ENCODE data around the gene RHBDL3. TPM values are rescaled to one million over a fixed set of nuclear protein-coding genes. Genes with fewer than 3 reads are reported as not detected.

Gene RHBDL3
- polyA plus RNA-seq, 1 donor (not counting 4 experiments of a cell fraction or from before 2014, with no cell fraction given) = not detected

DNA sequence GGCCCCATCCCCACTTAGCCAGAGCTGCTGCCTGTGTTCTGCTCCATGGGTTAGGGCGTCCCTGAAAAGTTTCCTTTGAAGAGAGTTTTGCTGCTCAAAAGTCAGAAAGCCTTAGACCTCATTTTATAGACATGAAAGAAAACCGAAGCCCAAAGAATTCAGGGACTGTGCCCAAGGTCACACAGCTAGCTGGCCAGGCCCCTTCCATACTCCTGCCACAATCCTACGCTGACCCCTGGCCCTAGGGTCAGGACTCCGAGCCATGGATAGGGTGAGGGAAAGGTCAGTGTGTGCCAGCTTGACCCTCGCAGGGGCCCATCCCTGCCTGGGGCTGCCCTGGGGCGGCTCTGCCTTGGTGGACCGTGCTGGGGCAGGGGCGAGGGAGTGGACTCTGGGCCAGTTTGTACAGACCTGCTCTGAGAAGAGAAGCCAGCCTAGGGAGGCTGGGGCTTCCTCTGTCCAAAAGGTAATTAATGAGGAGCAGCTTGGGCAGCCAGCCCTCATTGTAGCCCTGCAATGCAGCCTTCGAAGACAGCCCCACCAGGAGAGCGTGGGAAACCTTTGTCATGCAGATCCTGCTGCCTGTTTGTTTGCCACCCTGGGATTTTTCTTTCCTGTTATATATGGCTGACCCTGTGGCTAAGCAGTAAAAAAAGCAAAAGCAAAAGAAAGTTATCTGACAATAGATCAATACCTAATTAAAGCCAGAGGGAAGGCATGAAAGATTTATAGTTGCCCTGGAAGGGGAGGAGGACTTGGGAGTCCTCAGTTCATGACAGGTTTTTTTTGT lies 37.4 kb downstream of the RHBDL3 start:
- Histone ChIP-seq H2AFZ (ENCODE audit: control insufficient read depth, low read length) (no peak overlapping the region), H3K4me2 (ENCODE audit: control insufficient read depth, extremely low read depth, insufficient read depth, low read depth, low read length) (no peak overlapping the region), H3K9me3 (ENCODE audit: control insufficient read depth, low read depth, low read length) (no peaks in the 10 kb centered on the region), H3K27me3 (ENCODE audit: control insufficient read depth, extremely low read depth, insufficient read depth, low read length) (peaks cover 5% of the 10 kb centered on the region), H3K9me1 (ENCODE audit: control insufficient read depth, extremely low read depth, insufficient read depth, low read length) (no peaks in the 10 kb centered on the region), H3K4me1 (ENCODE audit: control insufficient read depth, extremely low read depth, insufficient read depth, low read length) (no peaks in the 10 kb centered on the region), H3K79me2 (ENCODE audit: control insufficient read depth, insufficient read depth, low read length) (no peaks in the 10 kb centered on the region), H4K20me1 (ENCODE audit: control insufficient read depth, extremely low read depth, insufficient read depth, low read length) (no peaks in the 10 kb centered on the region), H3K9ac (ENCODE audit: control insufficient read depth, extremely low read depth, insufficient read depth, low read length) (no peak overlapping the region), H3K27ac (ENCODE audit: control insufficient read depth, insufficient read depth, low read length) (no peak overlapping the region), H3K4me3 (ENCODE audit: control insufficient read depth in 2 of 3, extremely low read depth in 1 of 3, insufficient read depth in 2 of 3, low read depth in 1 of 3, low read length in 3 of 3) (no peak overlapping the region), H3K36me3 (ENCODE audit: control insufficient read depth in 2 of 2, extremely low read depth in 1 of 2, insufficient read depth in 2 of 2, low read length in 2 of 2) (no peaks in the 10 kb centered on the region)
- DNase-seq (ENCODE audit: low read depth, low spot score) = no peak
- TF ChIP-seq, protein P1, sequence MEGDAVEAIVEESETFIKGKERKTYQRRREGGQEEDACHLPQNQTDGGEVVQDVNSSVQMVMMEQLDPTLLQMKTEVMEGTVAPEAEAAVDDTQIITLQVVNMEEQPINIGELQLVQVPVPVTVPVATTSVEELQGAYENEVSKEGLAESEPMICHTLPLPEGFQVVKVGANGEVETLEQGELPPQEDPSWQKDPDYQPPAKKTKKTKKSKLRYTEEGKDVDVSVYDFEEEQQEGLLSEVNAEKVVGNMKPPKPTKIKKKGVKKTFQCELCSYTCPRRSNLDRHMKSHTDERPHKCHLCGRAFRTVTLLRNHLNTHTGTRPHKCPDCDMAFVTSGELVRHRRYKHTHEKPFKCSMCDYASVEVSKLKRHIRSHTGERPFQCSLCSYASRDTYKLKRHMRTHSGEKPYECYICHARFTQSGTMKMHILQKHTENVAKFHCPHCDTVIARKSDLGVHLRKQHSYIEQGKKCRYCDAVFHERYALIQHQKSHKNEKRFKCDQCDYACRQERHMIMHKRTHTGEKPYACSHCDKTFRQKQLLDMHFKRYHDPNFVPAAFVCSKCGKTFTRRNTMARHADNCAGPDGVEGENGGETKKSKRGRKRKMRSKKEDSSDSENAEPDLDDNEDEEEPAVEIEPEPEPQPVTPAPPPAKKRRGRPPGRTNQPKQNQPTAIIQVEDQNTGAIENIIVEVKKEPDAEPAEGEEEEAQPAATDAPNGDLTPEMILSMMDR (optimal IDR thresholded peaks at IDR 0.05 in 1 of 3, IDR thresholded peaks at IDR 0.05 in 1 of 3, conservative IDR thresholded peaks at IDR 0.05 in 1 of 3; ENCODE audit: extremely low read depth in 1 of 3, insufficient read depth in 2 of 3, low read length in 3 of 3) = no peak
- no peak for TF ChIP-seq EZH2 (IDR thresholded peaks at IDR 0.05; ENCODE audit: low read length)
- no peak for FAIRE-seq
- dilution Hi-C loops (cut with MboI; ENCODE audit: extremely low pct_ligation_motif_present, low sequenced_read_pairs) = no loop called here

DNA sequence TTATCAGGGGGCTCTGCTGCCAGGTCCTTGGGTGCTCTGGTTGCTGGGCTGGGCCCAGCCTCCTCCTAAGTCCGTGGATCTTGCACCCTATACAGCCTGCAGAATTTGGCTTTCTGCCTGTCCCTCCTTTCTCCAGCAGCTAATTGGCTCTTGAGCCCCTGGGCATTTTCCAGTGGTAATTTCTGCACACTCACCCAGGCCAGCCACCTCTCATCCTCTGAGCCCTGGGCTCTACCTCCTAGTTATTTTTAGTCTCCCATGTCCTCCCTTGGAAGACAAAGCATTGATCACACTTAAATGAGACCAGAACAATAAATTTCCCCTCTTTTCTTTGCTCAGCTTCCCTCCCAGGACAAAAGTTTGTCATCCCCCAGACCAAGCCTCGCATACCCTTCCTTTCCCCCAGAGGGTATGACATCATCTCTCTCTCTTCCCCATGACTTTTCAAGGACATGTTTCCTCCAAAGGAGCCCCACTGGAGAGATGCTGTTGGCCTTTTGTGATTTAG lies 38.2 kb downstream of the RHBDL3 start:
- Histone ChIP-seq H2AFZ (ENCODE audit: control insufficient read depth, low read length) (no peak overlapping the region), H3K27me3 (ENCODE audit: control insufficient read depth, extremely low read depth, insufficient read depth, low read length) (peaks cover 5% of the 10 kb centered on the region), H4K20me1 (ENCODE audit: control insufficient read depth, extremely low read depth, insufficient read depth, low read length) (no peaks in the 10 kb centered on the region), H3K27ac (ENCODE audit: control insufficient read depth, insufficient read depth, low read length) (no peak overlapping the region), H3K9ac (ENCODE audit: control insufficient read depth, extremely low read depth, insufficient read depth, low read length) (no peak overlapping the region), H3K4me3 (ENCODE audit: control insufficient read depth in 2 of 3, extremely low read depth in 1 of 3, insufficient read depth in 2 of 3, low read depth in 1 of 3, low read length in 3 of 3) (no peak overlapping the region), H3K4me1 (ENCODE audit: control insufficient read depth, extremely low read depth, insufficient read depth, low read length) (no peaks in the 10 kb centered on the region), H3K4me2 (ENCODE audit: control insufficient read depth, extremely low read depth, insufficient read depth, low read depth, low read length) (no peak overlapping the region), H3K79me2 (ENCODE audit: control insufficient read depth, insufficient read depth, low read length) (no peaks in the 10 kb centered on the region), H3K9me3 (ENCODE audit: control insufficient read depth, low read depth, low read length) (no peaks in the 10 kb centered on the region), H3K36me3 (ENCODE audit: control insufficient read depth in 2 of 2, extremely low read depth in 1 of 2, insufficient read depth in 2 of 2, low read length in 2 of 2) (no peaks in the 10 kb centered on the region), H3K9me1 (ENCODE audit: control insufficient read depth, extremely low read depth, insufficient read depth, low read length) (no peaks in the 10 kb centered on the region)
- dilution Hi-C loops (cut with MboI; ENCODE audit: extremely low pct_ligation_motif_present, low sequenced_read_pairs) = no loop called here
- no peak for FAIRE-seq
- no peak for TF ChIP-seq EZH2 (IDR thresholded peaks at IDR 0.05; ENCODE audit: low read length)
- TF ChIP-seq, protein P1 (optimal IDR thresholded peaks at IDR 0.05 in 1 of 3, IDR thresholded peaks at IDR 0.05 in 1 of 3, conservative IDR thresholded peaks at IDR 0.05 in 1 of 3; ENCODE audit: extremely low read depth in 1 of 3, insufficient read depth in 2 of 3, low read length in 3 of 3) = no peak
- DNase-seq (ENCODE audit: low read depth, low spot score) = no peak

Measured in keratinocyte (primary cell).